Dermis lymphatic vessel endothelial cell (primary cell): Measurements from ENCODE around the gene KLRG1. TPM values are rescaled to one million over a fixed set of nuclear protein-coding genes. Genes with fewer than 3 reads are reported as not detected.

ENCODE experiments used
- total RNA-seq: library from RNA; depleted of rRNA; stranded (reverse); fragments of >200 nt; gene quantifications from 2 replicates; pipeline ENCODE4 v1.2.1, GENCODE V29; 2014

The KLRG1 gene
- 0.22 and 0.77 TPM in 2 replicates for total RNA-seq

DNA sequence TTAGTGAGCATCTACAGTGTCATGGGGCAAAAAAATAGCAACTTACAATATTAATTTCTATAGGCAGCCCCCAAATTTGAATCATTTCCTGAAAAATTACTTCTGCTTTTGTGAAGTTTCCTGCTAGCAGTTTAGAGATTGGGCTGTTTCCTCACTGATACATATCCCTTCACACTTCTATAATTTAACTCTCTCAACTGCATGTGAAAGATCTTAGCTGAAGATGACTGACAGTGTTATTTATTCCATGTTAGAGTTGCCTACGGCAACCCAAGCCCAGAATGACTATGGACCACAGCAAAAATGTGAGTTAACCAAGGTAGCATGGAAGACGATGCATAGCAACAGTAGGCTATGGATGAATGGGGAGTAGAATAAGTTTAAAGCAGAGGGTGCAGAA is at the start of gene KLRG1:
TSS of gene KLRG1 (plus strand) at position 134 of the 400 bp plus-strand sequence. CDS start at position 224, 90 bp downstream.

DNA sequence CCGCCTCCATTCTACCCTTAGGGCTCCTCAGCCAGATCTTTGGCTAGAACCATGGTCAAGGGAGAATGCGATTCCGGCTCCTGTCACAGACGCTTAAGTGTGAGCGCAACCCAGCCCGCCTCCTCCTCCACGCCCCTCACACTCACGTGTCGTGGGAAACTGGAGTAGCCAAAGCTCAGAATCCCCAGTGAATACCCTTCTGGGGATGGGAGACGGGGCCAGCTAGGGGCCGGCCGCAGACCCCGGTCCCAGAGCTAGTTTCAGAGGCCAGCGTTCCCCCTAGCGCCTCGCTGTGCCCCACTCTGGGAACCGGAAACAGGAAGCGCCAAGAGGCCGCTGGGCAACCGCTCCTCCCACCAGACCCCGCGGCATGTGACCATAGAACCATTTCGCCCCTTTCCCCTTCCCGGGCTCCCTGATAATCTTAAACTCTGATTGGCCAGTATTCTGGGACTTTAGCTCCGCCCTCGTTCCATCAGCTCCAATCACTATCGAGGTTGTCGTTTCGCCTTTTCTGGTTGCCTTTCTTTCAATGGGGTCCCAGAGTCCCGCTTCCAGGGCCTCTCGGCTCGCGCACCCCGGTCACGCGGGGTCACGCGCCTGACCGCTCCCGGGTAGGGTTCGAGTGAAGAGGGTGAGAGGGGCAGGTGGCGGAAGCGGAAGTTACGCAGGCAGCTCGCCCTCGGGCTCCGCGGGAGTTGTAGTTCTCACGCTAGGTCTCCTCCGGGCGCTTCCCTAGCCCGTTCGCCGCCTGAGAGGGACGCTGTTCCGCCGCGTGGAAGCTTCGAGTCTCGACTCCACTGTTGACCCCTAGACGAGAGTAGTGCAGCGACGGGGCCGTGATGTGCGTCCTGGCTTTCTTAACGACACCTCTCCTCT is 39.8 kb upstream of the KLRG1 start, which contains the start of gene M6PR:
TSS of gene M6PR (minus strand) at position 304 of the 879 bp plus-strand sequence. CDS start 3,241 bp downstream, outside the sequence.

Other genes with a start within 250 kb of the KLRG1 start
- gene A2ML1, start 166.9 kb upstream of the KLRG1 start, total RNA-seq, result not detected in 2 replicates
- gene PHC1, start 75.0 kb upstream of the KLRG1 start, total RNA-seq, result 8.9 and 9.7 TPM in 2 replicates
- gene M6PR, start 39.9 kb upstream of the KLRG1 start, total RNA-seq, result 220 and 236 TPM in 2 replicates
- gene A2M, start 126.4 kb downstream of the KLRG1 start, total RNA-seq, result 59.6 and 71.5 TPM in 2 replicates
- gene PZP, start 218.8 kb downstream of the KLRG1 start, total RNA-seq, result 0.09 and 0.11 TPM in 2 replicates